IPS-15b (cell line): Measurements from ENCODE around the gene FBN3.

Source experiments
- H3K27me3 ChIP-seq: one replicate; pipeline ENCODE4 v1.6.1; 2013; ENCODE audit warnings: low read length; ENCODE audit not compliant: control insufficient read depth, insufficient read depth
- H3K36me3 ChIP-seq: one replicate; pipeline ENCODE4 v1.6.1; 2013; ENCODE audit warnings: low read length; ENCODE audit not compliant: control insufficient read depth, insufficient read depth
- H3K4me1 ChIP-seq: one replicate; pipeline ENCODE4 v1.6.1; 2013; ENCODE audit warnings: mild to moderate bottlenecking, low read length; ENCODE audit not compliant: control insufficient read depth, insufficient read depth
- H3K4me3 ChIP-seq: one replicate; pipeline ENCODE4 v1.5.1; 2013; ENCODE audit warnings: low read depth, low read length
- H3K9ac ChIP-seq: one replicate; pipeline ENCODE4 v1.6.1; 2013; ENCODE audit warnings: low read depth, mild to moderate bottlenecking, low read length
- H3K9me3 ChIP-seq: one replicate; pipeline ENCODE4 v1.6.1; 2013; ENCODE audit warnings: mild to moderate bottlenecking, low read length; ENCODE audit not compliant: control insufficient read depth, insufficient read depth

FBN3 gene

GRCh38 chr19:8146877-8147581, 2.4 kb downstream of the FBN3 start:
- no peaks in the 10 kb centered on the region for H3K27me3 ChIP-seq
- H3K36me3 ChIP-seq: peaks cover 5% of the 10 kb centered on the region
- no peak overlapping the region for H3K9ac ChIP-seq
- H3K4me3 ChIP-seq: no peak overlapping the region
- H3K9me3 ChIP-seq: no peaks in the 10 kb centered on the region
- peaks cover 8% of the 10 kb centered on the region for H3K4me1 ChIP-seq

- Histone ChIP-seq H3K9ac (no peak overlapping the region), H3K36me3 (peaks cover 11% of the 10 kb centered on the region), H3K4me3 (no peak overlapping the region), H3K27me3 (no peaks in the 10 kb centered on the region), H3K9me3 (no peaks in the 10 kb centered on the region), H3K4me1 (peaks cover 8% of the 10 kb centered on the region)
These were observed 5.0 kb downstream of the FBN3 start for GRCh38 chr19:8144273-8144995.

- H3K9ac ChIP-seq: peak overlapping the region; percentile 8
- no peaks in the 10 kb centered on the region for H3K9me3 ChIP-seq
- peaks cover 5% of the 10 kb centered on the region for H3K4me1 ChIP-seq
- peaks cover 18% of the 10 kb centered on the region for H3K36me3 ChIP-seq
- H3K4me3 ChIP-seq: no peak overlapping the region
- no peaks in the 10 kb centered on the region for H3K27me3 ChIP-seq
These were observed 6.4 kb downstream of the FBN3 start for GRCh38 chr19:8143041-8143440.

GRCh38 chr19:8142513-8142900, 6.9 kb downstream of the FBN3 start:
- Histone ChIP-seq H3K4me3 (no peak overlapping the region), H3K4me1 (peaks cover 2% of the 10 kb centered on the region), H3K9me3 (no peaks in the 10 kb centered on the region), H3K36me3 (peaks cover 20% of the 10 kb centered on the region), H3K27me3 (no peaks in the 10 kb centered on the region), H3K9ac (no peak overlapping the region)

GRCh38 chr19:8141726-8142512, 7.5 kb downstream of the FBN3 start:
- H3K27me3 ChIP-seq: no peaks in the 10 kb centered on the region
- no peak overlapping the region for H3K4me3 ChIP-seq
- no peak overlapping the region for H3K9ac ChIP-seq
- no peaks in the 10 kb centered on the region for H3K9me3 ChIP-seq
- H3K4me1 ChIP-seq: peaks cover 2% of the 10 kb centered on the region
- peaks cover 20% of the 10 kb centered on the region for H3K36me3 ChIP-seq

- no peaks in the 10 kb centered on the region for H3K27me3 ChIP-seq
- no peaks in the 10 kb centered on the region for H3K4me1 ChIP-seq
- H3K36me3 ChIP-seq: peaks cover 24% of the 10 kb centered on the region
- no peak overlapping the region for H3K9ac ChIP-seq
- no peaks in the 10 kb centered on the region for H3K9me3 ChIP-seq
- H3K4me3 ChIP-seq: no peak overlapping the region
These were observed 11.2 kb downstream of the FBN3 start for GRCh38 chr19:8138201-8138600.

- Histone ChIP-seq H3K36me3 (peaks cover 29% of the 10 kb centered on the region), H3K9ac (no peak overlapping the region), H3K9me3 (no peaks in the 10 kb centered on the region), H3K4me1 (no peaks in the 10 kb centered on the region), H3K27me3 (no peaks in the 10 kb centered on the region), H3K4me3 (no peak overlapping the region)
These were observed 12.0 kb downstream of the FBN3 start for GRCh38 chr19:8137425-8137824.

GRCh38 chr19:8135946-8136618, 13.3 kb downstream of the FBN3 start:
- Histone ChIP-seq H3K4me3 (no peak overlapping the region), H3K9me3 (no peaks in the 10 kb centered on the region), H3K9ac (no peak overlapping the region), H3K4me1 (no peaks in the 10 kb centered on the region), H3K27me3 (no peaks in the 10 kb centered on the region), H3K36me3 (peaks cover 26% of the 10 kb centered on the region)

GRCh38 chr19:8132858-8133458, 16.4 kb downstream of the FBN3 start:
- Histone ChIP-seq H3K9me3 (no peaks in the 10 kb centered on the region), H3K36me3 (peaks cover 35% of the 10 kb centered on the region), H3K9ac (no peak overlapping the region)

GRCh38 chr19:8131517-8131916, 17.9 kb downstream of the FBN3 start:
- Histone ChIP-seq H3K27me3 (no peaks in the 10 kb centered on the region), H3K9ac (no peak overlapping the region), H3K4me1 (no peaks in the 10 kb centered on the region), H3K4me3 (no peak overlapping the region), H3K36me3 (peaks cover 36% of the 10 kb centered on the region), H3K9me3 (no peaks in the 10 kb centered on the region)

More at GRCh38 chr19:8132858-8133458, 16.4 kb downstream of the FBN3 start:
- Histone ChIP-seq H3K4me3 (no peak overlapping the region), H3K27me3 (no peaks in the 10 kb centered on the region), H3K4me1 (no peaks in the 10 kb centered on the region)

GRCh38 chr19:8129061-8129618, 20.3 kb downstream of the FBN3 start:
- Histone ChIP-seq H3K4me3 (no peak overlapping the region), H3K4me1 (no peaks in the 10 kb centered on the region), H3K27me3 (no peaks in the 10 kb centered on the region), H3K36me3 (peaks cover 37% of the 10 kb centered on the region), H3K9ac (no peak overlapping the region), H3K9me3 (no peaks in the 10 kb centered on the region)
